Suprapubic skin (tissue), 4 donors: ENCODE data around the gene BRD2. TPM values are rescaled to one million over a fixed set of nuclear protein-coding genes. Genes with fewer than 3 reads are reported as not detected.

Experiments
- DNase-seq, 2 donors: peaks; one replicate each; pipeline ENCODE4 v3.0.0-alpha.2; 2019; ENCODE audit warnings: low spot score in 2 of 2
- H3K27ac ChIP-seq: fragments of 200-600 bp; sonication (generic); one replicate; pipeline ENCODE4 v1.5.1; 2019
- H3K27me3 ChIP-seq: fragments of 200-600 bp; sonication (generic); one replicate; pipeline ENCODE4 v1.5.1; 2019
- H3K36me3 ChIP-seq: fragments of 200-600 bp; sonication (generic); one replicate; pipeline ENCODE4 v1.5.1; 2019
- H3K4me1 ChIP-seq: fragments of 200-600 bp; sonication (generic); one replicate; pipeline ENCODE4 v1.5.1; 2019
- H3K4me3 ChIP-seq: fragments of 200-600 bp; sonication (generic); one replicate; pipeline ENCODE4 v1.5.1; 2019; ENCODE audit warnings: mild to moderate bottlenecking
- H3K9me3 ChIP-seq: fragments of 200-600 bp; sonication (generic); one replicate; pipeline ENCODE4 v1.5.1; 2019
- CTCF ChIP-seq, 2 donors: fragments of 200-600 bp in 1 of 2; fragments of 450-650 bp in 1 of 2; sonication (generic) in 1 of 2; IDR thresholded peaks; one replicate each; pipeline ENCODE4 v1.5.1; 2016 to 2019; ENCODE audit warnings: antibody characterized with exemption in 2 of 2, mild to moderate bottlenecking in 1 of 2, moderate library complexity in 1 of 2
- EP300 ChIP-seq: sonication (generic); formaldehyde crosslinking; IDR thresholded peaks from one replicate; pipeline ENCODE4 v1.6.1; 2017; ENCODE audit warnings: antibody characterized with exemption
- POLR2A ChIP-seq, 2 donors: fragments of 450-650 bp; IDR thresholded peaks; one replicate each; pipeline ENCODE4 v1.6.1; 2017; ENCODE audit warnings: antibody characterized with exemption in 2 of 2, mild to moderate bottlenecking in 2 of 2, moderate library complexity in 2 of 2
- POLR2AphosphoS5 ChIP-seq, 3 donors: sonication (generic); formaldehyde crosslinking; IDR thresholded peaks; one replicate each; pipeline ENCODE4 v1.6.1; 2017; ENCODE audit warnings: antibody characterized with exemption in 3 of 3
- WGBS: methylation state at CpG from one replicate; pipeline ENCODE4 v1.1.5; 2018; 5-methylcytosine and 5-hydroxymethylcytosine counted together
- total RNA-seq, 4 donors: library from RNA; depleted of rRNA; stranded (reverse); fragments of >200 nt; gene quantifications; one replicate each; pipeline ENCODE4 v1.1.0, GENCODE V29; 2016

Gene BRD2
- total RNA-seq, 4 donors from 2014 or later, result 145 to 246 (median 197) TPM

GRCh38 chr6:32979720-32980487 is 11.5 kb downstream of the BRD2 start:
- TF ChIP-seq POLR2A (IDR thresholded peaks at IDR 0.05) (no peak), EP300 (no peak), POLR2AphosphoS5 (IDR thresholded peaks at IDR 0.05) (no peak), CTCF (IDR thresholded peaks at IDR 0.05) (no peak)
- Histone ChIP-seq H3K4me3 (no peak overlapping the region), H3K27me3 (no peaks in the 10 kb centered on the region), H3K4me1 (peaks cover 42% of the 10 kb centered on the region), H3K27ac (no peak overlapping the region), H3K9me3 (no peaks in the 10 kb centered on the region), H3K36me3 (peaks cover 75% of the 10 kb centered on the region)
- WGBS, result 88% methylated on average over 12 of the region's 12 CpGs
- no peak for DNase-seq

GRCh38 chr6:32980488-32981038 is 12.2 kb downstream of the BRD2 start:
- DNase-seq, result no peak
- H3K27ac ChIP-seq, result no peak overlapping the region
- TF ChIP-seq POLR2AphosphoS5 (IDR thresholded peaks at IDR 0.05), result no peak
- no peak for TF ChIP-seq POLR2A (IDR thresholded peaks at IDR 0.05)
- peaks cover 68% of the 10 kb centered on the region for H3K36me3 ChIP-seq
- no peaks in the 10 kb centered on the region for H3K9me3 ChIP-seq
- 65% methylated on average over 11 of the region's 11 CpGs for WGBS
- H3K4me3 ChIP-seq, result no peak overlapping the region
- H3K4me1 ChIP-seq, result peaks cover 37% of the 10 kb centered on the region
- no peaks in the 10 kb centered on the region for H3K27me3 ChIP-seq

GRCh38 chr6:32982084-32982701 is 13.8 kb downstream of the BRD2 start:
- peaks cover 21% of the 10 kb centered on the region for H3K4me1 ChIP-seq
- WGBS, result 53% methylated on average over 8 of the region's 8 CpGs
- no peak overlapping the region for H3K4me3 ChIP-seq
- H3K9me3 ChIP-seq, result no peaks in the 10 kb centered on the region
- no peak for TF ChIP-seq POLR2A (IDR thresholded peaks at IDR 0.05)
- TF ChIP-seq CTCF (IDR thresholded peaks at IDR 0.05), result no peak
- TF ChIP-seq EP300, result no peak
- TF ChIP-seq POLR2AphosphoS5 (IDR thresholded peaks at IDR 0.05), result no peak
- H3K36me3 ChIP-seq, result peaks cover 52% of the 10 kb centered on the region
- H3K27ac ChIP-seq, result no peak overlapping the region
- no peak for DNase-seq
- no peaks in the 10 kb centered on the region for H3K27me3 ChIP-seq

GRCh38 chr6:32982702-32983492 is 14.5 kb downstream of the BRD2 start:
- H3K27ac ChIP-seq, result no peak overlapping the region
- DNase-seq, result no peak
- TF ChIP-seq EP300 (no peak), POLR2A (IDR thresholded peaks at IDR 0.05) (no peak), POLR2AphosphoS5 (IDR thresholded peaks at IDR 0.05) (no peak), CTCF (IDR thresholded peaks at IDR 0.05) (no peak)
- 50% methylated on average over 6 of the region's 6 CpGs for WGBS
- peaks cover 45% of the 10 kb centered on the region for H3K36me3 ChIP-seq
- no peak overlapping the region for H3K4me3 ChIP-seq
- no peaks in the 10 kb centered on the region for H3K9me3 ChIP-seq
- H3K4me1 ChIP-seq, result peaks cover 15% of the 10 kb centered on the region
- H3K27me3 ChIP-seq, result no peaks in the 10 kb centered on the region

- WGBS, result 83% methylated on average over 1 of the region's 1 CpG
- DNase-seq, result no peak
- Histone ChIP-seq H3K36me3 (peaks cover 39% of the 10 kb centered on the region), H3K4me1 (peaks cover 15% of the 10 kb centered on the region), H3K4me3 (no peak overlapping the region), H3K27me3 (no peaks in the 10 kb centered on the region), H3K27ac (no peak overlapping the region), H3K9me3 (no peaks in the 10 kb centered on the region)
- TF ChIP-seq POLR2AphosphoS5 (IDR thresholded peaks at IDR 0.05) (no peak), EP300 (no peak), CTCF (IDR thresholded peaks at IDR 0.05) (no peak), POLR2A (IDR thresholded peaks at IDR 0.05) (no peak)
Measured at GRCh38 chr6:32983493-32983848, 15.1 kb downstream of the BRD2 start.
